Dermis microvascular lymphatic vessel endothelial cell (primary cell): ENCODE data around the gene FOXD4L6. TPM values are rescaled to one million over a fixed set of nuclear protein-coding genes. Genes with fewer than 3 reads are reported as not detected.
A peak's percentile ranks its signal among the peaks of the same experiment; 100 is the strongest.
"Not testable (repeated sequence)": the region's sequence is repeated elsewhere in the genome, so short reads cannot be mapped to it uniquely, and the experiment has no call there.

Experiments
- DNase-seq, 2 donors: peaks; one replicate each; pipeline versions ENCODE4 v3.0.0 to v3.0.0-alpha.2; 2010; ENCODE audit warnings: low read depth in 2 of 2
- total RNA-seq: library from RNA; depleted of rRNA; stranded (reverse); fragments of >200 nt; gene quantifications from 2 replicates; pipeline ENCODE4 v1.2.1, GENCODE V29; 2014

FOXD4L6 gene
- total RNA-seq, result under 0.01 TPM in 1 of 2 replicates, not detected in the other

DNA sequence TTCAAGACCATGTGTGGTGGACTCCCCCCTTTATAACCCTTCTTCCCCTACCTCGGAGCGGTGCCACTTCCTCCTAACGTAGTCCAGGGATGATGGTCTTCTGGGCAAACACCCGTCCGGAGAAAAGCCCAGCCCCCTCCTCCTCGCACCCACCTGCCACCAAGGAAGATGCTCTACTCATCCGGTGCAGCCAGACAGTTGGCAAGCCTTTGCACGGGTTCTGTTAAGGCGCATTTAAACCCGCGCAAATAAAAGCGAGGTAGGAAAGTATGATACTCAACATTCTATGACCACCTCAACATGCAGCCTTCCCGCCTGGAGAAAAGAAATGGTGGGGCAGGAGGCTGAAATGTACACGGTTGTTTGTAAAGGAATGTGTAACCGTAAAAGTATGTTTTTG is at the start of gene FOXD4L6:
Gene FOXD4L6, minus strand, starts transcription at position 101 of the 400 bp plus-strand sequence. CDS start 298 bp downstream, outside the sequence.
- DNase-seq, result not testable (repeated sequence)

DNA sequence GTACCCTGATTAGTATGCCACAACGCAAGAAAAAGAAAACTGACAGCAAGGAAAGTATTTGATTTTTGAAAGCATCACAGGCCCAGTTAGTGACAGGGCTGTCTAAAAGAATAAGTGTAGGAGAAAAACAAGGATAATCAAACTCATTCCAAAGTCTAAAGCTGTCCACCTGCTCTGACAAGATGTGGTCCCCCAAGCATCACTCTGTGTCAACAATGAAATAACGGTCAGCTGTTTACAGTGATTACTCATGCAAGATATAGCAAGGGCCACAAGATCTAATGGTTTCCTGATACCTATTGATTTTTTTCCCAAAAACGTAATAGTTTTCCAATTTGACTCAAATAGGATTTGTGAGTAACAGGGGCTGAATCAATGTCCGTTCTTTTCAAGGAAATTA is 46.5 kb upstream of the FOXD4L6 start:
- DNase-seq, result peak in 1 of 2 donors; percentile 0

DNA sequence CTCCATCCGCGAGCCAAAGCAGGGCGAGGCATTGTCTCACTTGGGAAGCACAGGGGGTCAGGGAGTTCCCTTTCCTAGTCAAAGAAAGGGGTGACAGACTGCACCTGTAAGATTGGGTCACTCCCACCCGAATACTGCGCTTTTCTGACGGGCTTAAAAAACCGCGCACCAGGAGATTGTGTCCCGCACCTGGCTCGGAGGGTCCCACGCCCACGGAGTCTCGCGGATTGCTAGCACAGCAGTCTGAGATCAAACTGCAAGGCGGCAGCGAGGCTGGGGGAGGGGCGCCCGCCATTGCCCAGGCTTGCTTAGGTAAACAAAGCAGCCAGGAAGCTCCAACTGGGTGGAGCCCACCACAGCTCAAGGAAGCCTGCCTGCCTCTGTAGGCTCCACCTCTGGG is 21.6 kb upstream of the FOXD4L6 start:
- DNase-seq, result not testable (repeated sequence)

DNA sequence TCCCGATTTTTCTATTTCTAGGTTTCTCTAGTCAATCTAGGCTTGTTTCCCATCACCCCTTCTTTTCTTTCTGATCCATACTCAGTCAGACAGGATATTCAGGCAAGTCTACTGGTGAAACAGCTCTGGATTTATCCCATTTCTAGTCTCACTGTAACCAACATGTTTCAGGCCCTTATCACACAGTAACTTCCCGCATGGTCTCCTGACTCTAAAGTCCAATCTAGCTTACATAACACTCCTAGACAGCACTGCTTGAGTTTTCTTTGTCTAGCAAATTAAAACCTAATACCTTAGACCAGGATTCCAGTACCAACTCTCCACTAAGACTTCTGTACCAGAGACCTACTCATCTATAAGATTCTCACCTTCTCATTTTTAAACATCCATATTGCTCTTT is 13.4 kb upstream of the FOXD4L6 start:
- not testable (repeated sequence) for DNase-seq

DNA sequence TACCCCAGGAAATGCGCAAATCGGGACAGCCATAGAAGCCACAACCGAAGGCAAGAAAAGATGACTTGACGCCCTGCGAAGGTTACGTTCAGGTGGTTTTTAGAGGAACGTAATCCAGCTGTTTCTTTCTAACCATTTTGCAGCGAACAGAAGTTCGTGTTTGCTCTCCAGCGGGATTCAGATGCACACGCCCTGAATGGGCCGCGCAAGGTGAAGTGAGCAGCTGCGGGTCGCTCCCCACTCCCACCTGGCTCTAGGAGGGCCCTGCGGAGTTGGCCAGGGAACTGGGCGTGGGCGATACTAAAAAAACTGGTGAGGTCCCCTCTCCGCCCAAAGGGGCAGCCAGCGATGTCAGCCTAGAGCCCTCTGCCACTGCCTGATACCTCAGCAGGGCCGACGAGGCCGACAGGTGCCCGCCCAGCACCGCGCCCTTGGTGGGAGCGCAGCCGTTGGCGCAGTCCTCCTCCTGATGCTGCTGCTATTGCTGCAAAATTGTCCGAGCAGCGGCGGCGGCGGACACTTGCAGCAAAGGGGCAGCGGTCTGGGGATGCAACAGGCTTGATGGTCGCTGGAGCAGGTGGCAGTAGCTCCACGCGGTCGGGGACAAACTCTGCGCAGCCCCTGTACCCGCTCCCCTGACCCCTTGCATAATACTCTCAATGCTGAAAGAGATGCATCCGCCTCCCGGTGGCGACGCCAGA is 1.6 kb downstream of the FOXD4L6 start:
- not testable (repeated sequence) for DNase-seq

DNA sequence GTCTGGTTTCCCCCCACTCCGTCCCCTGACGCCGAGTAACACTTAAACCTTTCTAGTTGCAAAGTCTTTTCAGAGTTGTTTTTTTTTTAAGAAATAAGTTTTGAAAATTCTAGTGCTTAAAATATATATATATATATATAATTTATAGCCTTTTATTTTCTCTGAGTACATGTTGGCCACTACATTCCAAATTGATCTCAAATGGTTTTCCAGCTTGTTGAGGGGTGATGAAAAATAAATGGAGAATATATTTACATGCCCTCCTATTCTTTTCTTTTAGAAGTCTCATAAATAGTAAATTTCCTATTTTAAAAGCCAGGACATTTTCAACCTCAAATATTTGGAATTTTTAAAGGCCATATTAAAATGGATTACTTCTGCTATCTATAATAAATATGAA is 2.5 kb downstream of the FOXD4L6 start:
- DNase-seq, result not testable (repeated sequence)

DNA sequence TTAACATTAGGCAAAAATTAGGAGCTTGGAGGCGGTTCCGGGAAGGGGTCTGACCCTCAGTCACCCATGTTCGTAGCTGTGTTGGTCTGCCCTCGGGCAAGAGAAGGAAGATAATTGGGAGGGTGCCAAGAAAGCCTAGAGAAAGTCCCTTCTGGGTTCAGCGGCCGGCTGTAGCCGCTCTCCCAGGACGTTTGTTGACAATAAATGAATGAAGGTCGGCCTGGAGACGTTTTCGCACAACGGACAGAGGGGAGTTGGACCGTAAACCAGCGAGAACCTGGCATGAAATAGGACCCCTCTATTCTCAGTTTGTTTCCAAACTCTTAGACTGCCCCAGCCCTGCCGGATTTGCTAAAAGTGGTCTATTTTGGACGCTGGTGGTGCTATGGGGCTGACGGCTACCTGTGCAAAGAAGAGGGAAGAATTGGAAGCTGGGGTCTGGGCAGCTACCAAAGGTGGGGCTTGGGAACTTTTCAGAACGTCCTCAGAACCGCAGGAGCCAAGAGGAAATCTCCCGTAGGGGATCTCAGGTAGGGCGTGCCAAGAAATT is 3.3 kb downstream of the FOXD4L6 start:
- not testable (repeated sequence) for DNase-seq

DNA sequence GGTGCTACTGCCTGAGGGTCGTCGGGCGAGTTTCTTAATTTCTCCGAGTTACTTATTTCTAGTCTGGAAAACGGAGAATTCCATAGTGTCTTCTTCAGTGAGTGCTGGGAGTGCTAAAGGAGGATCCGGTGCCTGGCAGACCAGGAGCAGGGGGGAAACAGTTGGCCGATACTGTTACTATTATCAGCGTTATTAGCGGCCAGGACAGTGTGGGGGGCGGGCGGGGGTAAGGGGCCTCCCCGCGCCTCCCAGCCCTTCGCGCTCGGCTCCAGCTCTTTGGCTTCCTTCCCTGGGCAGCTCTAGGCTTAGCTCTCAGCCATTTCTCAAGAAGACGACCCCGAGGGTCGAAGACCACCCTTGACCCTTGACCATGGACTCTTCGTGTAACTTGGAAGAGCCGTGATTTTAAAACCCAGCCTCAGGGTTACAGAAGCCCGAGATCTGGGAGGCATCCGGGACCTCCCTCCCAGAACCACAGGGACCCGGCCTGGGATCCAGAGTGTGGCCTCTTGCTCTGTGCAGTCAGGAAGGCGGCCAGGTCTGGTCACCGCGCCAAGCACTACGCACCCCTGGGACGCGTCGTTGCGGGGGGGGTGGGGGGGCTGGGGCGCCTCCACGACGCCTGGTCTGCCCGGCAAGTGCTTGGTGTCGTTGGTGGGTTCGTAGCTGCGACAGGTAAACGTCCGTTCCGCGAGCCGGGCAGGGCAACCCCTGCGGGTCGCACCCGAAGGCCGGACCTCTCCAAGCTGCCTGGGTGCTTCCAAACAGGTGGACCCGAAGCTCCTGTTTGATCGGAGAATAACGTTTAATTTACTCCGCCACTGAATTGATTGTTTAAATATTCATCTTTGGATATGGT is 4.0 kb downstream of the FOXD4L6 start:
- not testable (repeated sequence) for DNase-seq

DNA sequence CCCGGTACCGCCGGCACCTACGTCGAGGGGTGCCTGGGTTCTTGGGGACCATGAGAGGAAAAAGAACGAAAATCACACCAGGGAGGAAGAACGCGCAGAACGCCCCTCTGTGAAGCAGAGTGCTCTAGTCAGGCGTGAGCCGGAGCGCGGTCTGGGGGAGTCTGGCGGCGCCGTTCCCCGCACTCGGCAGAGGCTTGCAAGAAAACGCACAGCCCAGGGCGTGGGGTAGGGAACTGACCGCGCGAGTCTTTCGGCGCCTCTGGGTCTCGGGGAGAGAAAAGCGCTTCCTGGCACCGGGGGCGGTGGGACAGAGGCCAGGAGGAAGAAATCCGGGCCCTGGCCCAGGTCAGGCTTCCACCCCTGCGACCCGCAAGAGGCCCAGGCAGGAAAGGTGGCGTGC is 4.7 kb downstream of the FOXD4L6 start:
- not testable (repeated sequence) for DNase-seq

DNA sequence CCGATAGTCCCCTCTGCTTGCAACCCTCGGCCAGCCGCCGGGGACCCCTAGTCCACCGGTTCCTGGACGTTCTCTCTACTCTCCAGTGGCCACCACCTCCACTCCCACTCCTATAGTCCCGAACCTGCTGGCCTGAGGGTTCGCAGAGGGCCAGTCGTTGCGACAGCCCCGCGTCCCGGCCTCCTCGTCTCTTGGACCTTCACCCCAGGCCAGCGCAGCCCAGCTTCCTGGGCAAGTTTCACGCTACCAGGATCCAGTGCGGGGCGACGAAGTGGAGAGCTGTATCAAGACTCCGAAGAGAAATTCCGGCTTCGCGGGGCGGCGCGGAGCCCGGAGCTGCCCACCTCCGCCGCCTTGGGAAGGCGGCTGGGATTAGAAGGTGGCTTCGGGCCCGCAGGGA is 5.1 kb downstream of the FOXD4L6 start:
- DNase-seq, result not testable (repeated sequence)

DNA sequence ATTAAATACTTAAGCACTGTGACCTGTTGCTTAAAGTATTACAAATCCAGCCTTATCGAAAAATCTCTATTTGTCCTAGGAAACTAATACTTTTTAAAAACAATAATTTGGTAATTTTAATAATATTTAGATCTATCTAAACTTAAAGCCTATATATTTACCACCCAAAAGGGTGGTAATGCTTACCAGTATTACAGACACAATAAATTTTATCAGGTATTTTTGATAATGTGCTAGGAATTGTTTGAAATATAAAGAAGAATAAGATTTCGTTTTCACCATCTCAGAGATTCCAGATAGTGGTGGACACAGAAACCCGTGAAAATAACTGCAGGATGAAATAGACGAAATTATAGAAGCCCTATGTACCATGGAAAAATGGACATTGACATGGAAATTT is 7.8 kb downstream of the FOXD4L6 start:
- not testable (repeated sequence) for DNase-seq

DNA sequence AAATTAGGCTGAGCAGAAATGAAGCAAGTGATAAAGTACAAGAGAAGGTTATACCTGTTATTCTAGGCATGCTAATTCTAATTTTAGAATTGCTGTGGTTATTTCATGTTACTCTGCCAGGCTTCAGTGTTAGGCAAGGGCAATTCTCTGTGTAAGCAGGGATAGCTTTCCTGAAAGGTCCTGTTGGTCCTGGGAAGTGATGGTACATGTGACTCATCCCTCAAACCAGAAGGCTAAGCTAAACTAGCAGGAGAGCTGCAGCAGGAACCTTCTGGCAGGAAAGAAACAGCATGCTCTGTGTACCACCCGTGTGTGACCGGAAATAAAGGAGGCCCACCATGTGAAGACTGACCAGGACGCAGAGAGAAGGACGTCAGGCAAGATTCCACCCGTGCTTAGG is 8.8 kb downstream of the FOXD4L6 start:
- DNase-seq, result not testable (repeated sequence)

DNA sequence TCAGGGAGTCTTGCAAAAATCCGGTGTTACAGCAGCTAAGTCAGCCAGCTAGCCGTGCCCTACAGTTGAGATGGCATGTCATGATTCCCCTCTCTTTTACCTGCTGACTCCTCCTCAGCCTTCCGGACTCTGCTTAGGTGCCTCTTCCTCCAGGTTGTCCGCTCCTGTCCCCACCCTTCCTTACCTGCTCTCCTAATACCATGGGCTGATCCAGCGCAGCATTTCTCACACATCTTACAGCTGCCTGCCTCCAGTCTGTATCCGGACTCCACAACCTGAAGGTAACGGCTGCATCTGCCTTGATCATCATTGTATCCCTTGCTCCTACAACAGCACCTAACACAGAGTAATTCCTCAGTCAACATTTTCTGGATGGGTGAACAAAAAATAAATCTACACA is 9.2 kb downstream of the FOXD4L6 start:
- DNase-seq, result not testable (repeated sequence)

DNA sequence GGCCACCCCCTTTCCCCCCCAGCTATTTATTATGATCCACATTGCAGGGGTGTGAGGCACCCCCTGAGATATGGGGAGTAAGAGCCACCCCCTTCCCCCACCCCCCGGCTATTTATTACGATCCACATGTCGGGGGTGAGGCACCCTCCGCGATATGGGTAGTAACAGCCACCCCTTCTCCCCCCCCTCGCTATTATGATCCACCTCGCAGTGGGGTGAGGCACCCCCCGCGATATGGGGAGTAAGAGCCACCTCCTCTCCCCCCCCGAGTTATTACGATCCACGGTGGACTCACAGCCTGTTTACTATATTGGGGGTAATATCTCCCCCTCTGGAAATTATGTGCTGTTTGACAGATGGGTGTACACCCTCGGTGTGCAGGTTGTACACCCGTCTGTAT is 15.1 kb downstream of the FOXD4L6 start:
- DNase-seq, result not testable (repeated sequence)

DNA sequence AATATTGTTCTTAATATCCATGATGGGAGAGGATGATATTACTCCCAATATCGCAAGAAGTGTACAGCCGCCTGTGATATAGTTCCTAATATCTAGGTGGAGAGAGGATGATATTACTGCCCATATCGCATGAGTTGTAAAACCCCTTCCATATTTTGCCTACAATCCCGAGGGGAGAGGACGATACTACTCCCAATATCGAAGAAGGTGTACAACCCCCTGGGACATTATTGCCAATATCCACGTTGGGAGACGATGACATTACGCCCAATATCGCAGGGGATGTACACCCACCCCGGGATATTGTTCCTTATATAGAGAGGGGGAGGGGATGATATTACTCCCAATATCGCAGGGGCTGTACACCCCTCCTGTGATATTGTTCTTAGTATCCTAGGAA is 17.1 kb downstream of the FOXD4L6 start:
- DNase-seq, result not testable (repeated sequence)

DNA sequence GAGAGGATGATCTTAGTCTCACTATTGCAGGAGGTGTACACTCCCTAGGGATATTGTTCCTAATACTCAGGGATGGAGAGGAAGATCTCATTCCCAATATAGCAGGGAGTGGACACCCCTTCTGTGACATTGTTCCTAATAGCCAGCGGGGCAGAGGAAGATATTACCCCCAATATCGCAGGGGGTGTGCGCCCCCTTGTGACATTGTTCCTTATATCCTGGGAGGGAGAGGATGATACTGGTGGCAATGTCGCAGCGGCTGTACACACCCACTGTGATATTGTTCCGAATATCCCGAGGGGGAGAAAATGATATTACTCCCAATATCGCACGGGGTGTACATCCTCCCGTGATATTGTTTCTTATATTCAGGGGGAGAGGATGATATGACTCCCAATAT is 17.6 kb downstream of the FOXD4L6 start:
- not testable (repeated sequence) for DNase-seq

DNA sequence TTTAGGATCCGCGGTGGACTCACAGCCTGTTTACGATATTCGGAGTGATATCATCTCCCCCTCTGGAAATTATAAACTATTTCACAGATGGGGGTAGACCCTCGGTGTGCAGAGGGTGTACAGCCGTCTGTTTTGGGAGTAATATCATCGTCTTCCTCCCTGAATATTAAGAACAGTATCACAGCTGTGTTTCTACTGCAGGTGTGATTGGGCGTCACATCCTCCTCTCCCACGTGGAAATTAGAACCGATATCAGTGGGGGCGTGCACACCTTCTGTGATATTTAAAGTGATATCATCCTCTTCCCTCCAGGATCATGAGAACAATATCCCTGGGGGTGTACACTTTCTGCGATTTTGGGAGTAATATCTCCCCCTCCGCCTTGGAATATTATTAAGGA is 19.2 kb downstream of the FOXD4L6 start:
- not testable (repeated sequence) for DNase-seq

DNA sequence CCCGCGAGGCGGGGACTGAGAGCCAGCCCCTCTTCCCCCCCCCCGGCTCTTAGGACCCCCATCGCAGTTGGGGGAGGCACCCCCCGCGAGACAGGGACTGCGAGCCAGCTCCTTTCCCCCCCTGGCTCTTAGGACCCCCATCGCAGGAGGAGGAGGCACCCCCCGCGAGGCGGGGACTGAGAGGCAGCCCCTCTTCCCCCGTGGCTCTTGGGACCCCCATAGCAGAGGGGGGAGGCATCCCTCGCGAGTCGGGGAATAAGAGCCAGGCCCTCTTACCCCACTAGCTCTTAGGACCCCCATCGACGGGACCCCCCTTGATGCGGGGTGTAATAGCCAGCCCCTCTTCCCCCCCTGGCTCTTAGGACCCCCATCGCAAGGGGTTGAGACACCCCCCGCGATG is 19.7 kb downstream of the FOXD4L6 start:
- DNase-seq, result not testable (repeated sequence)

DNA sequence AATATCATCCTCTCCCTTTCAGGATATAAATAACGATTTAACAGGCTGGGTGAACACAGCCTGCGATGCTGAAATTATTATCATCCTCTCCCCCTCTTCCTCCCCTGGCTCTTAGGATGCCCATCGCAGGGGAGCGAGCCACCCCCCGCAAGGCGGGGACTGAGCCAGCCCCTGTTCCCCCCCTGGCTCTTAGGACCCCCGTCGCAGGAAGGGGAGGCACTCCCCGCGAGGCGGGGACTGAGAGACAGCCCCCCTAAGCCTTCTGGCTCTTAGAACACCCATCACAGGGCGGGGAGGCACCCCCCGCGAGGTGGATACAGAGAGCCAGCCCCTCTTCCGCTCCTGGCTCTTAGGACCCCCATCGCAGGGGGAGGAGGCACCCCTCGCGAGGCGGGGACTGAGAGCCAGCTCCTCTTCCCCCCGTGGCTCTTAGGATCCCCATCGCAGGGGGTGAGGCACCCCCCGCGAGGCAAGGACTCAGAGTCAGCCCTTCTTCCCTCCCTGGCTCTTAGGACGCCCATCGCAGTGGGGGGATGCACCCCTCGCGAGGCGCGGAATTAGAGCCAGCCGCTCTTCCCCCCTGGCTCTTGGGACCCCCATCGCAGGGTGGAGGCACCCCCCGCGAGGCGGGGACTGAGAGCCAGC is 21.9 kb downstream of the FOXD4L6 start:
- not testable (repeated sequence) for DNase-seq

DNA sequence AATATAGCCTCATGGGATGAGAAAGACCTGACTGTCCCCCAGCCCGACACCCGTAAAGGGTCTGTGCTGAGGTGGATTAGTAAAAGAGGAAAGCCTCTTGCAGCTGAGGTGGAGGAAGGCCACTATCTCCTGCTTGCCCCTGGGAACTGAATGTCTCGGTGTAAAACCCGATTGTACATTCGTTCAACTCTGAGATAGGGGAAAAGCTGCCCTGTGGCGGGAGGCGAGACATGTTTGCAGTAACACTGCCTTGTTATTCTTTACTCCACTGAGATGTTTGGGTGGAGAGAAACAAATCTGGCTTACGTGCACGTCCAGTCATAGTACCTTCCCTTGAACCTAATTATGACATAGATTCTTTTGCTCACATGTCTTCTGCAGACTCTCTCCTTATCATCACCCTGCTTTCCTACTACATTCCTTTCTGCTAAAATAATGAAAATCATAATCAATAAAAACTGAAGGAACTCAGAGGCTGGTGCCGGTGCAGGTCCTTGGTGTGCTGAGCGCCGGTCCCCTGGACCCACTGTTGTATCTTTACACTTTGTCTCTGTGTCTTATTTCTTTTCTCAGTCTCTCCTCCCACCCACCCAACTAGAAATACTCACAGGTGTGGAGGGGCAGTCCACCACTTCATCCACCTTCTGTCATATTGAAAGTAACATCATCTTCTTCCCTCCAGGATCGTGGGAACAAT is 22.8 kb downstream of the FOXD4L6 start:
- DNase-seq, result not testable (repeated sequence)

DNA sequence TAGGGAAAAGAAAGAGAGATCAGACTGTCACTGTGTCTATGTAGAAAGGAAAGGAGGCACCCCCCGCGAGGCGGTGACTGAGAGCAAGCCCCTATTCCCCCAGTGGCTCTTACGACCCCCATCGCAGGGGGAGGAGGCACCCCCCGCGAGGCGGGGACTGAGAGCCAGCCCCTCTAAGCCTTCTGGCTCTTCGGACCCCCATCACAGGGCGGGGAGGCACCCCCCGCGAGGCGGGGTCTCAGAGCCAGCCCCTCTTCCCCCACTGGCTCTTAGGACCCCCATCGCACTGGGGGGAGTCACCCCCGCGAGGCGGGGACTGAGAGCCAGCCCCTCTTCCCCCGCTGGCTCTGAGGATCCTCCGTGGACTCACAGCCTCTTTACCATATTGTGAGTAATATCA is 23.9 kb downstream of the FOXD4L6 start:
- not testable (repeated sequence) for DNase-seq
